ENCODE measurements around the gene STAG1. TPM values are rescaled to one million over a fixed set of nuclear protein-coding genes. Genes with fewer than 3 reads are reported as not detected.

Gene STAG1
- total and polyA plus RNA-seq, 9 of the 15 experiments (the other 6 are each of a cell fraction or from before 2014, with no cell fraction given): 2.7 to 17.7 (median 8.8) TPM

- TF ChIP-seq NR2C1 (IDR thresholded peaks at IDR 0.05) (peak; percentile 45; the same call in 1 of the 2 replicates), NR2C1 (tag; IDR thresholded peaks at IDR 0.05) (no peak), FIP1L1 (IDR thresholded peaks at IDR 0.05; ENCODE audit: low read depth, low read length, poor library complexity, severe bottlenecking) (no peak), SAP30 (IDR thresholded peaks at IDR 0.05; ENCODE audit: borderline replicate concordance, insufficient read depth, low read depth, low read length, poor library complexity, severe bottlenecking) (no peak), SMAD4 (CRISPR knock-in tag; conservative IDR thresholded peaks at IDR 0.05) (0 out of 2 replicates have a peak, but pooled peaks have one; percentile 32), ZNF592 (IDR thresholded peaks at IDR 0.05) (peak; percentile 74), HMBOX1 (IDR thresholded peaks at IDR 0.05) (peak; percentile 44; the same call in 1 of the 2 replicates)
These were observed 3.1 kb downstream of the STAG1 start (continued) for GRCh38 chr3:136749091-136749490.

All from K562 (cell line).